Measurements from ENCODE around the gene USP48.

USP48 gene

DNA sequence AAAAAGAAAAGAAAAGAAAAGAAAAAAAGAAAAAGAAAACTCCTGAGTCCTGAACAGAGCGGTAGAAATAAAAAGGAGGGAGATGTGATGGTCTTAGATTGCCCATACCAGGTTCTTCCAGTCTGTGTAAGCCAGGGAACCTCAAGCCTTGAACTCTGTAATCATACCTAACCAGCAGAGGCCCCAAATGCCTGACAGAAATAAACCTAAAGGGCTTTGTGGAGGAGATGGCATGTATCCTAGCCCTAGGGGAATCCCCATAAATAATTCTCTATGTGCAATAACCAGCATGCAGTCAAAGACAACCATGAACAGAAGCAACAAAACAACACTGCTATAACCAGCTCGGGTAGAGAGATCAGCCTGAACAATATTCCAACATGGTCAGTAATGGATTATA lies 40.4 kb downstream of the USP48 start:
- no peak for TF ChIP-seq TEAD4 (IDR thresholded peaks at IDR 0.05)
- TF ChIP-seq RAD21 (IDR thresholded peaks at IDR 0.05; ENCODE audit: low read depth), result no peak
- no peak for TF ChIP-seq TAF1 (IDR thresholded peaks at IDR 0.05; ENCODE audit: low read depth)
- no peak for TF ChIP-seq TCF12 (IDR thresholded peaks at IDR 0.05; ENCODE audit: low read depth)
- no peak for TF ChIP-seq FOXM1 (IDR thresholded peaks at IDR 0.05; ENCODE audit: borderline replicate concordance, low read depth)
- TF ChIP-seq CREB1 (IDR thresholded peaks at IDR 0.05; ENCODE audit: low read depth), result no peak
- no peak for TF ChIP-seq NFIC (IDR thresholded peaks at IDR 0.05)
- no peak for TF ChIP-seq USF1 (IDR thresholded peaks at IDR 0.05)
- no peak for TF ChIP-seq YY1 (IDR thresholded peaks at IDR 0.05; ENCODE audit: low read depth)
- TF ChIP-seq, protein P1, sequence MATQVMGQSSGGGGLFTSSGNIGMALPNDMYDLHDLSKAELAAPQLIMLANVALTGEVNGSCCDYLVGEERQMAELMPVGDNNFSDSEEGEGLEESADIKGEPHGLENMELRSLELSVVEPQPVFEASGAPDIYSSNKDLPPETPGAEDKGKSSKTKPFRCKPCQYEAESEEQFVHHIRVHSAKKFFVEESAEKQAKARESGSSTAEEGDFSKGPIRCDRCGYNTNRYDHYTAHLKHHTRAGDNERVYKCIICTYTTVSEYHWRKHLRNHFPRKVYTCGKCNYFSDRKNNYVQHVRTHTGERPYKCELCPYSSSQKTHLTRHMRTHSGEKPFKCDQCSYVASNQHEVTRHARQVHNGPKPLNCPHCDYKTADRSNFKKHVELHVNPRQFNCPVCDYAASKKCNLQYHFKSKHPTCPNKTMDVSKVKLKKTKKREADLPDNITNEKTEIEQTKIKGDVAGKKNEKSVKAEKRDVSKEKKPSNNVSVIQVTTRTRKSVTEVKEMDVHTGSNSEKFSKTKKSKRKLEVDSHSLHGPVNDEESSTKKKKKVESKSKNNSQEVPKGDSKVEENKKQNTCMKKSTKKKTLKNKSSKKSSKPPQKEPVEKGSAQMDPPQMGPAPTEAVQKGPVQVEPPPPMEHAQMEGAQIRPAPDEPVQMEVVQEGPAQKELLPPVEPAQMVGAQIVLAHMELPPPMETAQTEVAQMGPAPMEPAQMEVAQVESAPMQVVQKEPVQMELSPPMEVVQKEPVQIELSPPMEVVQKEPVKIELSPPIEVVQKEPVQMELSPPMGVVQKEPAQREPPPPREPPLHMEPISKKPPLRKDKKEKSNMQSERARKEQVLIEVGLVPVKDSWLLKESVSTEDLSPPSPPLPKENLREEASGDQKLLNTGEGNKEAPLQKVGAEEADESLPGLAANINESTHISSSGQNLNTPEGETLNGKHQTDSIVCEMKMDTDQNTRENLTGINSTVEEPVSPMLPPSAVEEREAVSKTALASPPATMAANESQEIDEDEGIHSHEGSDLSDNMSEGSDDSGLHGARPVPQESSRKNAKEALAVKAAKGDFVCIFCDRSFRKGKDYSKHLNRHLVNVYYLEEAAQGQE (IDR thresholded peaks at IDR 0.05; ENCODE audit: low read depth), result no peak
- no peak for TF ChIP-seq EP300 (IDR thresholded peaks at IDR 0.05; ENCODE audit: borderline replicate concordance)
- TF ChIP-seq EGR1 (IDR thresholded peaks at IDR 0.05), result no peak
- TF ChIP-seq, protein P2, sequence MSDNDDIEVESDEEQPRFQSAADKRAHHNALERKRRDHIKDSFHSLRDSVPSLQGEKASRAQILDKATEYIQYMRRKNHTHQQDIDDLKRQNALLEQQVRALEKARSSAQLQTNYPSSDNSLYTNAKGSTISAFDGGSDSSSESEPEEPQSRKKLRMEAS (IDR thresholded peaks at IDR 0.05), result no peak
- TF ChIP-seq CEBPB (IDR thresholded peaks at IDR 0.05), result no peak
- no peak for TF ChIP-seq ZBTB7A (IDR thresholded peaks at IDR 0.05; ENCODE audit: low read depth)

DNA sequence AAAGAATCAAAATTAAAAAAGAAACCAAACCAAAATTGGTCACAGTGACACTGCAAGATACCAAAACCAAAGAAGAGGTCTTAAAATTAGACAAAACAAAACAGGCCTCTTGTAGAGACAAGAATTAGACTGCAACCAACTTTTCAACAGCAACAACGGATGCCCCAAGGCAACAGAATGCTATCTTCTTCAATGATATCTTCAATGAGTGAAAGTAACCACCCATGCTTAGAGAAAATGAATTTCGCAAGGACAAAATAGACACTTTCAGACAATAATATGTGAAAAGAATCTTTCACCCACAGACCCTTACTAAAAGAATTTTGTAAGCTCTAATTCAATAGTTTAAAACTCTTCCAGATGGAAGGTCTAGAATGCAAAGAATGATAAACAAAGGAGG lies 41.7 kb downstream of the USP48 start:
- TF ChIP-seq TCF12 (IDR thresholded peaks at IDR 0.05; ENCODE audit: low read depth) (no peak), EGR1 (IDR thresholded peaks at IDR 0.05) (no peak), EP300 (IDR thresholded peaks at IDR 0.05; ENCODE audit: borderline replicate concordance) (no peak), NFIC (IDR thresholded peaks at IDR 0.05) (no peak), TAF1 (IDR thresholded peaks at IDR 0.05; ENCODE audit: low read depth) (no peak), ZBTB7A (IDR thresholded peaks at IDR 0.05; ENCODE audit: low read depth) (no peak), RAD21 (IDR thresholded peaks at IDR 0.05; ENCODE audit: low read depth) (no peak), USF1 (IDR thresholded peaks at IDR 0.05) (no peak)

DNA sequence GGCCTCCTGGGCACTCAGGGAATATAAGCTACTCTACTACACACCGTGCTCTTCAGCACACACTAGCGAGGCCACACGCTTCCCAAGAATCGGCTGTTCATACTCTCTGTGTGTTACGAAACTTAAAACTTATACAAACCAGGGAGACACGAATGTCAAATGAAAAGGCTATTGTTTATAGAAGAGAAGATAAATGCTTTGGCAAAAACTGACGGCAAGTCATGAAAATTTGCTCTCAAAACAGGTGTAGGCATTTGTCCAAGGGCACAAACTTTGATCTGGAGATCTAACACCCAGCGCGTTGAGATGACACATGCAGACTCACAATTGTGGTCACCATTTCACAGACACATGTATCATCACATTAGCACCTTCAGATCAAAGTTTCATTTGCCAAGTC lies 46.1 kb downstream of the USP48 start:
- TF ChIP-seq CEBPB (IDR thresholded peaks at IDR 0.05) (no peak), ZBTB7A (IDR thresholded peaks at IDR 0.05; ENCODE audit: low read depth) (no peak), TAF1 (IDR thresholded peaks at IDR 0.05; ENCODE audit: low read depth) (no peak), YY1 (IDR thresholded peaks at IDR 0.05; ENCODE audit: low read depth) (no peak), TEAD4 (IDR thresholded peaks at IDR 0.05) (no peak), USF1 (IDR thresholded peaks at IDR 0.05) (no peak), FOXM1 (IDR thresholded peaks at IDR 0.05; ENCODE audit: borderline replicate concordance, low read depth) (no peak), NFIC (IDR thresholded peaks at IDR 0.05) (no peak), CREB1 (IDR thresholded peaks at IDR 0.05; ENCODE audit: low read depth) (no peak), RAD21 (IDR thresholded peaks at IDR 0.05; ENCODE audit: low read depth) (no peak)
- TF ChIP-seq, protein P2 (IDR thresholded peaks at IDR 0.05), result no peak
- TF ChIP-seq, protein P1 (IDR thresholded peaks at IDR 0.05; ENCODE audit: low read depth), result no peak

DNA sequence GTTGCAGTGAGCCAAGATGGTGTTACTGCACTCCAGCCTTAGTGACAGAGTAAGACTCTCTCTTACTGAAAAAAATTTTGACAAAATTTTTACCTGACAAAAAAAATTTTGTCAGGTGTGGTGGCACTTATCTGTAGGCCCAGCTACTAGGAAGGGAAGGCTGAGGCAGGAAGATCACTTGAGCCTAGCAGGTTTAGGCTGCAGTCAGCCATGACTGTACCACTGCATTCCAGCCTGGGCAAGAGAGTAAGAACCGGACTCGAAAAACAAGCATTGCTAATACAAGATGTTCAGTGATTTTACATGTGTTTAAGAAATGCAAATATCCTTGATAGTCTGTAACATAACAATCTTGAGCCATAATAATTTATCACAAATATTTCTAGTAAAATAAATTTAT lies 46.9 kb downstream of the USP48 start:
- TF ChIP-seq EGR1 (IDR thresholded peaks at IDR 0.05), result no peak
- TF ChIP-seq NFIC (IDR thresholded peaks at IDR 0.05), result no peak
- TF ChIP-seq, protein P2 (IDR thresholded peaks at IDR 0.05), result no peak
- TF ChIP-seq TAF1 (IDR thresholded peaks at IDR 0.05; ENCODE audit: low read depth), result no peak
- no peak for TF ChIP-seq EP300 (IDR thresholded peaks at IDR 0.05; ENCODE audit: borderline replicate concordance)
- TF ChIP-seq YY1 (IDR thresholded peaks at IDR 0.05; ENCODE audit: low read depth), result no peak
- TF ChIP-seq CEBPB (IDR thresholded peaks at IDR 0.05), result no peak
- TF ChIP-seq, protein P1 (IDR thresholded peaks at IDR 0.05; ENCODE audit: low read depth), result no peak
- TF ChIP-seq RAD21 (IDR thresholded peaks at IDR 0.05; ENCODE audit: low read depth), result no peak
- TF ChIP-seq USF1 (IDR thresholded peaks at IDR 0.05), result no peak
- no peak for TF ChIP-seq FOXM1 (IDR thresholded peaks at IDR 0.05; ENCODE audit: borderline replicate concordance, low read depth)
- no peak for TF ChIP-seq TCF12 (IDR thresholded peaks at IDR 0.05; ENCODE audit: low read depth)
- no peak for TF ChIP-seq ZBTB7A (IDR thresholded peaks at IDR 0.05; ENCODE audit: low read depth)
- TF ChIP-seq CREB1 (IDR thresholded peaks at IDR 0.05; ENCODE audit: low read depth), result no peak
- no peak for TF ChIP-seq TEAD4 (IDR thresholded peaks at IDR 0.05)

All from Ishikawa (cell line).